GM21723 (cell line): Measurements from ENCODE around the gene NRXN3.
"Not testable (repeated sequence)": the region's sequence is repeated elsewhere in the genome, so short reads cannot be mapped to it uniquely, and the experiment has no call there.

Experiments
- ATAC-seq: cut with Tn5 transposase; IDR thresholded peaks from one replicate; pipeline ENCODE4 v1.9.1; 2021; ENCODE audit warnings: mild to moderate bottlenecking, moderate library complexity; ENCODE audit not compliant: unreplicated experiment

Gene NRXN3

DNA sequence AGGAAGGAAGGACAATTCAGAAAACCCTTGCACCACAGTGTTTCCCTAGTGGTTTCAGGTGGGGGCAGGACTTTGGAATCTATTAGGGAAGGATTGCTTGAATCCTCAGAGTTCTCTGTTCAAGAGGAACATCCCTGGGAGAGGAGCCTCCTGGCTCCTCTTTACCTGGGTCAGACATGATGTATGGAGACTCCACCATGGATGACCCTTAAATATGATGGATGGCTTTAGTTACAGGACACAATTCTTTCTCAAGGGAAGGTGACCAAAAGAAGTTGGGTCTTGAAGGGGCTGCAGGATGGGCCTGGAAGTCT is 396.6 kb downstream of the NRXN3 start:
- ATAC-seq: peak; percentile 19

DNA sequence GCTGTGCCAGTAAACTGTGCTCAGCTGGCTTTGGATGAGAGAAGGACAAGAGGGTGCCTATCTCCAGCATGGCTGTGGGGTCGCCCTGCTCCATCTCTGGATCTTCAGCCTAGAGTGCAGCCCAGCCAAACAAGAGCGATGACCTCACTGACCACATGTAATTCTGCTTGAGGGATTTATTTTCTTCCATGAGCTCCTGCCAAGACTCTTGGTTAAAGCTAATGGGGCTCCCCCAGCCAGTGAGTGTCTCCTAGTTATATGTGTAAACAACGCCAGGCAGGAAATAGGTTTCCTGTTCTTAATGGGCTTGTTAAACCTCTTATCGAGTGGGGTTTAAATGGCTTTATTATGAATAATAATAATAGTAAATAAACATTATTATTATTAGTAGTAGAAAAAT is 397.2 kb downstream of the NRXN3 start:
- no peak for ATAC-seq

DNA sequence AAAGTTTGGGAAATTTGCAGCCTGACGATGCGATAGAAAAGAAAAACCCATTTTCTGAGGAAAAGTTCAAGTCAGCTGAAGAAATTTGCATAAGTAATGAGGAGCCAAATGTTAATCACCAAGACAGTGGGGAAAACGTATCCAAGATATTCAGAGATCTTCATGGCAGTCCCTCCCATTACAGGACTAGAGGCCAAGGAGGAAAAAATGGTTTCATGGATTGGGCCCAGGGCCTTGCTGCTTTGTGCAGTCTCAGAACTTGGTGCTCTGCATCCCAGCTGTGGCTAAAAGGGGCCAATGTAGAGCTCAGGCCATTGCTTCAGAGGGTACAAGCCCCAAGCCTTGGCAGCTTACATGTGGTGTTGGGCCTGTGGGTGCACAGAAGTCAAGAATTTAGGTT is 403.6 kb downstream of the NRXN3 start:
- ATAC-seq: not testable (repeated sequence)

DNA sequence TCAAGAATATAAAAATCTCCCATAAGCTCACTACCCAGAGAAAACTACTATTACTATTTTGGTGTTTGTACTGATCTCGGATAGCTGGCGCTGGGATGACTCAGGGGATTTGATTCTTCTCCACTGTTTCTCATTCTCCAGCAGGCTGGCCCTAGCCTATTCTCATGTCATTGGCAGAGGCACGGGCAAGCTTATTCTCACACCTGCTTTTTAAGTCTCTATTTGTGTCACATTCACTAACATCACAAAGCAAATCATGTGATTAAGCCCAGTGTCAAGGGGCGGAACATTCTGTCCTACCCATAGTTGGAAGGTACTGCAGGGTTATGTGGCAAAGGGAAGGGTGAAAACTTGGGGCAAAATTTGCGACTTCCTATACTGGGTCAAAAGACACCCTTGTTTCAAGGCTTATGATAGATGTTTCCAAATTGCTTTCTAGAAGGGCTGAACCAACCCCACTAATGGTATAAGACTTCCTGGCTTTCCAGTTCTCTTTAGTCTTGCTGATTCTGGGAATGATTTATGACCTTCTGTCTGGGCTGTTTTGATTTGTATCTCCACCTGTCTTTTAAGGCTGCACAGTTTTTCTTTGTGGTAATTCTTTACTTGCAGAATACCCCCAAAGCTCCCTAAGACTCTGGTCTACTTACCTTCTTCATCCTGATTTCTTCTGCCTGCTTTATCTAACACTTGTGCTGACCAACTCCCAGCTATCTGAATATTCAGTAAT is 406.4 kb downstream of the NRXN3 start:
- no peak for ATAC-seq

DNA sequence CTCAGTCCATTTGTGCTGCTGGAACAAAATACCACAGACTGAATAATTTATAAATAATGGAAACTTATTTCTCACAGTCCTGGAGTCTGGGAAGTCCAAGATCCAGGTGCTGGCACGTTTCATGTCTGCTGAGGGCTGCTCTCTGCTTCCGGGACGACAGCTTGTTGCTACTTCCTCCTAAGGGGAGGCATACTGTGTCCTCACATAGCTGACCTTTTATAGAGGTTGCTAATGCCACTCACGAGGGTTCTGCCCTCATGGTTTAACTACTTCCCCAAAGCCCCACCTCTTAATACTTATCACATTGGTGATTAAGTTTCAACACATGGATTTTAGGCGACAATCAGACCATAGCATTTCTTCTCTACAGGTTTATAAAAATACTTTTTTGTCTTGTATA is 411.1 kb downstream of the NRXN3 start:
- no peak for ATAC-seq

DNA sequence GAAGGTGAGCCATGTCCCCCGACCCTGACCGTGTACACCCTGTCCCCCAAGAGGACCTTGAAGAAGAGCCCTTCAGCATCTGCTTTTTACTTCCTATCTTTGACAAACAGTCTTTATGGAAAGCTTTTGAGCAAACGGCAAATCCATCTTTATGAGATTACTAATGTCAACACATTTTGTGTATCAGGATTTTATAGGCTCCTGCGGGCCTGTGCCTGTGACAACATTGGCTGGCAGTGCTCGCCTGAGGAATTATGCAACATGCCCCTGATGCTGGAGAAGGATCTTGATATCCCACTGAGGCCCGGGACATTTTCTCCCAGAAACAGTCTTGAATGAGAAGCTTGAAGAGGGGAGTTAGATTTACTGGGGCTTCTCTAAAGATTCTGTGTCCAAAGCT is 416.5 kb downstream of the NRXN3 start:
- ATAC-seq: no peak

DNA sequence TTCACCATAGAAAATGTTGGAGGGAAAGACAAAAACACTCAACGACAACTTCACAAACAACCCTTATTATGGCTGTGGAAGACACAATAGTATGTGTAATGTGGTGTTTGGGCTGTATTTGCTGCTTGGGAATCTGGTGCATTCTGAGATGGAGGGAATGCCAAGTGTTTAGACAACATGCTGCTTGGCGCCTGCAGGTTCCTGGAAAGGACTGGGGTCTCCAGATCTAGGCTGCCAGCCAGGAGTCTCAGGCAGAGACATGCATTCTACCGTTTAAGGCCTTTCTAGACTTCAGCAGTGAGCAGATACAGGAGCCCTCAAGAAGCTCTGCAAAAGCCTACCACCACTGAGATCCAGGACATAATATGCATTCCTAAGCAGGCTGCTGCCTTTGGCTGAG is 418.7 kb downstream of the NRXN3 start:
- no peak for ATAC-seq

DNA sequence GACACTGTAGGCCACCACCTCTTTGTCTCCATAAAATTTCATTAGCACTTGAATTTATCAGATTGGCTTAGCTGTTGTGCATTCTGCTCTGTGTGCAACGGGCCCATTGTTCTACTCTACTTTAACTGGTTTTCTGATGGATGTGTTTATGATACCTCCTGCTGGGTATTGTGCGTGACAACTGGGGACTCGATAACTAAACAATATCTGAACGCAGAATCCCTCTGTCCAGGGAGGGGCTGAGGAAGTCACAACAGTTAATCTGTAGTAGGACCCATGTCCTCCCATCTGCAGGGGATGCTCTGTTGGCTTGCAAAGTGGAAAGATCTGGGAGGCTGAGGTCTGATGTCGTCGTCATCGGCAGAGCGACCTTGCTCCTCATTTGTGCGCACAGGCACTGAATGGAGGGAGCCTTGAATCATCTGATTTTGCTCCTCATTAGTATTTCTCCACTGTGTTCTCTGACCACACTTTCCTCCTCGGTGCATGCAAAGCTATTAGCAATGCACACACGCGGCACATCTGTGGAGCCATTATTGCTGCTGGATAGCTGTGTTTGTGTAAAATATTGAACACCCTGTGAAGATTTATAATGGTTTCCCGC is 422.5 kb downstream of the NRXN3 start:
- no peak for ATAC-seq

DNA sequence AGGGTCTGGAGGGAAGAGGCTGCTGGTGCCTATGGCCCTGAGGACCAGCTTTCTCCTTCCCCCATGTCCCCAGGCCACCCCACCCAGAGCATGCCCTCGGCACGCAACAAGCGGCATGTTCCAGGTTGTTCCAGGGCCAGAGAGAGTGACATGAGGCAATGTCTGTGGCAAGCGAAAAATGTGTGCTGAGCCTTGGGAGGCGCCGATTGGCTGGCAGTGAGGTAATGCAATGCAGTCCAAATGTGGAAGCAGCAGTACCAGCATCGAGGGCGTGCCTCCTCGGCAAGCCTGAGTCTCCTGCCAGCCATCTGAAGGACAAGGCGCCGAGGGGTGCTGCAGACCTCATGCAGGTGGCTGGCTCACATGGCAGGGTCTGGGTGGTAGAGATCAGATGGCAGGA is 423.8 kb downstream of the NRXN3 start:
- ATAC-seq: no peak

DNA sequence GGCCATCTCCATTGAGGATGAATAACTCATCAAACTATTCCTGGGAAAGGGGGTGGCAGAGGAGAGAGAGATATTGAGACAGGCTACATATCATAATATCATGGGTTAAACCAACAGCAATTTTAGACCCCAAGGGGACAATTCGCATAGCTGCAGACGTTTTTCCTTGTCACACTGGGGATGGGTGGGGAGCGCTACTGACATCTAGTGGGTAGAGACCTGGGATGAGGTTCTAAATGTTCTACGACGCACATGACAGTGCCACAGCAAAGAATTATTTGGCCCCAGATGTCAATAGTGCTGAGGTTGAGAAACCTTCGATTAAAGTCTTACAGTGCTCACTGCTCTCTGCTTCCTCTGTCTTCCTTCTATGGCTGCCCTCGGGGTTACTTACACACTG is 425.6 kb downstream of the NRXN3 start:
- ATAC-seq: no peak

DNA sequence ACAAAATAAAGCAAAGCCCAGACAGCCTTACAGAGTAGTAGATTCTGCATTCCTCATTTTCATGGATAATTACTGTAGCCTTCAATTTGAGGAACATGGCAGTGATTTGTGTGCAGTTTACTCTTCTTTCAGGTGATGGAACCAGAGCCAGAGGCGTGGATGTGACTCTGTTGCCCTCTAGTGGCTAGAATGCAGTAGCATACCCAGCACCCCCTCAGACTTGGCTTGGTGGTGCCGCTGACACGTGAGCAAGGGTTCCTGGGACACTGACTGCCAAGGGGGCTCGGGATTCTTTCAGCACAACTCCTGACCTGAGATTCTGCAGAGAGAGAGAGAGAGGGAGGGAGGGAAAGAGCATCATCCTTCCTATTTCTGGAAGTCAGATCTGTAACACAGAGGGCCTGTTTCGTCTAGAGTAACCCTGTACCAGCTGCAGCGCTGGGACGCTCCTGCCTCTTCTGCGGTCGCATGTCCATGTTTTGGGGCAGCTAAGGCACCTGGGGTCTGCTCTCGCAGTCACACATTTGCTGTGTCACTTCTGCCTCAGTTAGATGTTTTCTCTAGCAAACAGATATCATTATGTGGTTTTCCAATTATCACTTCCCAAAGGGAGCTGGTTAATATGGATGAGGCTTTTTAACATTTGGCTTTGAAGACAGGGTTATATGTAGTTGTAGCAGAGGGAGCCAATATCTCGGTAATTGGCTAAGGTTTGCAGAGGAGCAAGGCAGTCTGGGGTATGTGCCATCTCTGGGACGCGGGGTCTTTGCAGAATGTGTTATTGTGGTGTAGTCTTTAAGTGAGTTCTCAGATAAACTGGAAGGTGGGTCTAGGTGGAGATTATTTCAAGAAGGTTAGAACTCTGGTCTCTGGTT is 428.1 kb downstream of the NRXN3 start:
- peak; percentile 92 for ATAC-seq

DNA sequence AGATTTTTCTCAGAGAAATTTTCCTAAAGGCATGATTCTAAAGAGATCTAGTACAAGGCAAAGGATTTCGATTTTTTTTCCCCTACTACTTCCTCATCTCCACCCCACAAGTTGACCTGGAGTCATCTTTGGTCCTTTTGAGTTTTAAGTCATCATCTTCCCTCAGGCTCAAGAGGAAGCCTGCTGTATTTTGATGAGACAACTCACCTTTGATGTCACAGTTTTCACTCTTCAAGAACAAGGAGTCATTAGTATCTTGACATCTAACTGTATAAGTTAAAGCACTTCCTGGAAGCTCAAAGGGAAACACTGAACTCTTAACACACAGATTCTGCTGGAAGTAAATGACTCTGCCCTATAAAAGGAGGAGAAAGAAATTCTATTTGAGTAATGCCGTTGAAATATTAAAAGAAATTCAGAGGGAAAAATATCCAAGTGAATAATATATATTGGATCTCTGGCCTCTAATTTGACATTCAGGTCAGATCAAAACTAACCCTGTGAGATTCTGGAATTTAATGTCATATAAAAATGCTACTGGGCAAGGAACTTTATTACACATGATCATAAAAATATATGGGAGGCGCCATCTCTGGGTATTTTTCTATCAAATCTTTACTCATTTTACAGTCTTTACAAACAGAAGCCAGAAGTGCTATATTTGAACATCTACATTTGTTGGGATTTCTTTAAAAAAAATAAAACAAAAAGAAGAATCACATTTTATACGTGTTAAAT is 435.0 kb downstream of the NRXN3 start:
- ATAC-seq: no peak

DNA sequence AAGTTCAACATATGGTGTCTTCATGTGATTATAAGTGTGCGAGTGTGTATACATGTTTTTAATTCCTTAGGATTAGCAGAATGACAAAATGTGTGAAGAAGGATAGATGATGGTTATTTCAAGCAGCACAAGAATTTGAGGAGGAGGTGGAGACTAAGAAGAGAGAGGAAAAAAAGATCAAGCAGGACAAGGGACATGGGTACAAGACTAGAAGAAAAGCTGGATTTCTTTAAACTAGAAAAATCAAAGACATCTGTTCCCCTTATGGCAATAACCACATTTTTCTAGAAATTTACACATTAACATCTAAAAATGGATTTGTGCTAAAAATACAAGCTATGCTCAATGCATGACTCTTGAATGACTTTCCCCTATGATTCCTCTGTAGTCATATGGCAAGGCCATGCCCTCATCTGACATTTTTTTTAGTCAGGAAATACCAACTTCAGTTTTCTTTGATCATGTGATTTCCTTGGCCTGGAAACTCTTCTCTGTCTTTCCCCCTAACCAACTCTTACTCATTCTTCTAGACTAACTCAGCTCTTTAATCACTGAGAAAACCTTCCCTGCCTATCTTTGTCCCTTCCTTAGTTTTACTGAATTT is 435.8 kb downstream of the NRXN3 start:
- ATAC-seq: no peak

DNA sequence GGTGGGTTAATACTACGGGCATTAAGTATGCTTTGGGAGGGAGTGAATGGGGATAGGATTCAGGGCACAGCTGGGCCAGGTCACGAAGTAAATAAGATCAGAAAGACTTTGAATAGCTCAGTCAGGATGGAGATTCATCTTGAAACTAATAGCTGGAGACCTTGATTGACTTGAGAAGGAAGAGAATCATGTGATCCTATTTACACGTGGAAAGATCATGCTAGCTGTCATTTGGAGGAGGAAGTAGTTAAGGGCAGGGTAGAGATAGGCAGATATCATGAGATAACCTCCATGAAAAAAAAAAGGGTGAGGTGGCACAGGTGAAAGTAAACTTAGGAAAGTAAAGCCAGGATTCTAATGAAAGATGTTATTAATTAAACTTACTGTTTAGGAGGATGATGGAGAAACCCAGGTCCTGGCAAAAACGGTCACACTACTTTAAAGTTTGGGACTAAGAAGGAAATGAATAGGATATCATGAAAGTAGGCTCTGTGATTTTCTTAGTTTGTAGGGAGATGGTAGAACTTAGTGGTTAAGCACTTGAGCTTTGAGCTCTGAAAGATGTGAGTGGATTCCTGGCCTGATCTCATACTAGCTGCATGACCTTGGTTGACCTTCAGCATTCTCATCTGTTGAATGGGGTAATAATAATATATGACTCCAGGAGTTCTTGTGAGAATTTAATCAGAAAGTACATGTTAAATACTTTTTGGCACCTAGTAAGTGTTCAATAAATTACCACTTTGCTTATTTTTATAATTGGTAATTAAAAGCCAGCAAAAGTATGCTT is 439.0 kb downstream of the NRXN3 start:
- no peak for ATAC-seq

DNA sequence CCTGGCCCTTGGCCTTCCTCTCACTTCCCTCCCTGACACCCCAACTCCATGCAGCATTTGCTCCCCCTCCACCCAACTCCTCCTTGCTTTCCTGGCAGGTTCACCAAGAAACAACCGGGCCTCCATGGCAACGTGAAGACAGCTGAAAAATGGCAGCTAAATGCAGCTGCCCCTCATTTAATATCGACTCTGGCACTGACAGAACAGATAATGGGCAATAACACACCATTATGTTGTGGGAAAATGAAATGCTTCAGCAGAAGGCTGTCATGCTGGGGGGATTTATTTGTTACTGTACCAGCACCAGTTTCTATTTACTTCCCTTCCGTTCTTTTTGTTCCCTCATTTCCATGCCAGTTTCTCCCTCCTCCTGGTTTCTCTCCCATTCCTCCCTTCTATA is 440.8 kb downstream of the NRXN3 start:
- ATAC-seq: no peak

DNA sequence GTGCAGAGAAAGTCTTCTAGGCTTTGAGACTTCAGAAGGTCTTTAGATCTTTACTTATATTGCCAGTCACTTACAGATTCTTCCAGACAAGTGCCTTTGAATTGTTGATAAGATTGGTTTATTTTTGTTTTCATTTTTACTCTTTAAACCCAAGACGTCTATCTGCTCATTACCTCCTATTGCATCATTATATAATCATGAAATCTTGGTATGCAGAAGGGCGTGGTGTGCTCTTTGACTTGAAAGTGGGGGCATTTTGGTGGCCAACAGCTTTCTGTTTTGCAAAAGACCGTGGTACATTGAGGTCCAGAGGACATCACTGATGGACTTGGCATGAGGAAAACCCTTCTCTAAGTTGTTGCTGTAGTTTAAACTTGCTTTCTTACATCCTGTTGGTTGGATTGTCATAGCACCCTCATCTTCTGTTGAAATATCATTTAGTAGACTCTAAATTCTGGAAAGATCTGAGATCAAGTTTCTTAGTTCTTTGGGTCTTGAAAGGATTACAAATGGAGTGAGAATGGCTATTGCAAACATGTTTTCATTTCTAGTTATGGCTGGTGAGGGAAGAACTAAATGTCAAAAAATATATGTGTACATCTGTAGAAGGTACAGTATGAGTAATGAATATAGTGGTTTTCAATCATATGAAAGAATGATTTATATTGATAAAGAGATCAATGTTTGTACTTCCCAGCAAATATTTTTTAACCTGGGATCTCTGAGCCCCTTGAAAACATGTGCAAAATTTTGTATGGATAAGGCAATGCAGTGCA is 441.8 kb downstream of the NRXN3 start:
- ATAC-seq: no peak

DNA sequence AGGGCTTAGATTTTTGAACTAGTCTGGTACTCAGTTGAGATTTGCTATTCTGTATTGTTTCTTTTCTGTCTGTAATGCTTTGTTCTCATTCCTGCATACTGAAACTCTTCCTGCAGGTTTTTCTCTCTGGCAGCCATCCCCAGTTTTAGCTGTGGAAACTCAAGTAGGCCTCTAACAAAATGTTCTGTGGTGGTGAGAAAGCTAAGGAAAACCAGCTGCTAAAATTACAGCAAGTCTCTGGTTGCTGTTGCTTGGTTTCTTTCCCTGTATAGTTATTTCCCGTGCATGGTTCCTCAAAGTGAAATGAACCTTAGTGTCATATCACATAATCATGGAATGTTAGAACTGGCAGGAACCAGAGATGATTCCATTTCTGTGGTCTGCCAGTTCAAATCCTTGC is 442.5 kb downstream of the NRXN3 start:
- ATAC-seq: no peak

DNA sequence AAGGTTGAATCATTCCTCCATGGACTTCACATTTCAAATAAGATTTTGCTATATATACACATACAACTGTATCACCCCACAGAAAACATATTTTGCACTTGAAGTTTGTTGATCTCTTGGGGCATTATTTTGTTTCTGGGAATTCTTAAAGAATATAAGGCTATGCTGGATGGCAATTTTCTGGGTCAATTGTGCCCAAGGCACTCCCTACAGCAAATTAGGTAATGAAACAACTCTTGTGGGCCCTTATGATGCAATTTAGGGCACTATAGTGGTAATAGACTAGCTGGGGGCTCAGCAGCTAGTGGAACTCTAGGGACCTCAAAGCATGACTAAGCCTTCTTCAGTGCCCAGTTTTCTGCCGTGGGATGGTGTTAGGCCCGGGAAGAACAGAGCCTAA is 444.4 kb downstream of the NRXN3 start:
- no peak for ATAC-seq

DNA sequence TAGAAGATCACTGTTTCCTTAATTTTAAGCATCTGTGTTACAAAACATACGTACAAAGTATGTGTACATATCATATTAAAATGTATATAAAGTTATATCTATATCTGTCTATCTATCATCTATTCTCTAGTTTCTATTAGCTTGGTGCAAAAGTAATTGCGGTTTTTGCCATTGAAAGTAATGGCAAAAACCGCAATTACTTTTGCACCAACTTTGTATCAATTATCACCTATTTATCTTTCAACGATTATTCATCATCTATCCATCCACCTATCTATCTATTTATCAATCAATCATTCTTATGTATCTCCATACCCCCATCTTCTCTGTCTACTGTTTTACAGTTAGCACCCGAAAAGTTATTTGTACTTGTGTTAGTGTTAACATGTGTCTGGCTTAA is 447.6 kb downstream of the NRXN3 start:
- no peak for ATAC-seq

DNA sequence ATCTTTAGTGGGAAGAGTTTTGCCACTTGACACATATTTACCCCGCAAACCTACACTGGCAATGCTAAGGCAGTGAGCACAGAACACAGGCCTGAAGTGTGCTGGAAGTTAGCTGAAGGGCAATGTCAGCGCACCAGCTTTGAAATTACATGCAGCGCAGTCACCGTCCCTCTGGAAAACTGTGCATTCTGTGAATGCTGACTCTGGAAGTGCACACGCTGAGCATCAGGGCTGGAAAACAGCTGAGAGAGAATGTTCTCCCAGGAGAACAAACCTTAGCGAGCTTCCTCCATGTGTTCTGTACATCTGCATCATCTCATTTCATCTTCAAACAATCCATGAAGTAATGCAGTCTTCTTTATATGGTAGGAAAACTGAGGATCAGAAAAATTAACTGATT is 448.2 kb downstream of the NRXN3 start:
- ATAC-seq: no peak
